SK-N-SH (cell line): ENCODE data around the gene DYRK1A. TPM values are rescaled to one million over a fixed set of nuclear protein-coding genes. Genes with fewer than 3 reads are reported as not detected.
A peak's percentile ranks its signal among the peaks of the same experiment; 100 is the strongest.

Experiments used
- CTCF ChIA-PET: fragments of 300-600, 350-600 bp; formaldehyde crosslinking; extraction: SDS; loops from one replicate; lab custom pipeline; 2021; lab: Yijun Ruan, JAX
- POLR2A ChIA-PET: fragments of 350-600 bp; sonication (Branson Sonifier 250); formaldehyde crosslinking; extraction: SDS; loops from one replicate; lab custom pipeline; 2020; ENCODE audit warnings: antibody characterized with exemption, inconsistent platforms; lab: Yijun Ruan, JAX
- DNase-seq: peaks from one replicate; pipeline ENCODE4 v3.0.0; 2012
- H2AFZ ChIP-seq: fragments of 200-600 bp; sonication (generic); 2 replicates; pipeline ENCODE4 v1.8.1; 2016; ENCODE audit warnings: antibody characterized with exemption, mild to moderate bottlenecking, low read depth
- H3F3A ChIP-seq: fragments of 200-600 bp; sonication (generic); replicated peaks from 2 replicates; pipeline ENCODE3; 2016; ENCODE audit warnings: antibody characterized with exemption, mild to moderate bottlenecking; ENCODE audit not compliant: insufficient read depth
- H3K27ac ChIP-seq, 2 experiments: fragments of 200-500 bp in 1 of 2; fragments of 200-600 bp in 1 of 2; sonication (Bioruptor generic) in 1 of 2; sonication (generic), shearing (Covaris generic) in 1 of 2; 2 replicates each; pipeline versions ENCODE4 v1.5.1 to v1.6.1; 2014 to 2016; ENCODE audit warnings: low read depth in 2 of 2, inconsistent platforms in 1 of 2, low read length in 1 of 2, mild to moderate bottlenecking in 1 of 2, mixed read lengths in 1 of 2
- H3K27me3 ChIP-seq: fragments of 200-600 bp; sonication (generic), shearing (Covaris generic); 2 replicates; pipeline ENCODE4 v1.6.1; 2016; ENCODE audit warnings: mixed run types; ENCODE audit not compliant: insufficient read depth
- H3K36me3 ChIP-seq, 2 experiments: fragments of 200-500 bp in 1 of 2; fragments of 200-600 bp in 1 of 2; sonication (Bioruptor generic) in 1 of 2; sonication (generic) in 1 of 2; replicated peaks in 1 of 2; 2 replicates each; pipeline versions ENCODE3 to v1.5.1; 2014 to 2016; ENCODE audit warnings: low read length in 1 of 2, mild to moderate bottlenecking in 1 of 2; ENCODE audit not compliant: insufficient read depth in 2 of 2, control insufficient read depth in 1 of 2
- H3K4me1 ChIP-seq, 2 experiments: fragments of 200-500 bp in 1 of 2; fragments of 200-600 bp in 1 of 2; sonication (Bioruptor generic) in 1 of 2; sonication (generic), shearing (Covaris generic) in 1 of 2; 2 replicates each; pipeline versions ENCODE4 v1.5.1 to v1.6.1; 2014 to 2016; ENCODE audit warnings: low read depth in 1 of 2, low read length in 1 of 2, mixed run types in 1 of 2; ENCODE audit not compliant: insufficient read depth in 2 of 2, control insufficient read depth in 1 of 2
- H3K4me2 ChIP-seq: fragments of 200-600 bp; sonication (generic), shearing (Covaris generic); 2 replicates; pipeline ENCODE4 v1.6.1; 2017; ENCODE audit warnings: mixed run types
- H3K4me3 ChIP-seq, 2 experiments: fragments of 200-500 bp in 1 of 2; fragments of 200-600 bp in 1 of 2; sonication (Bioruptor generic) in 1 of 2; sonication (generic), shearing (Covaris generic) in 1 of 2; 2 replicates each; pipeline versions ENCODE4 v1.5.1 to v1.8.1; 2014 to 2016; ENCODE audit warnings: low read depth in 2 of 2, inconsistent platforms in 1 of 2, low read length in 1 of 2, mild to moderate bottlenecking in 1 of 2, mixed read lengths in 1 of 2, moderate library complexity in 1 of 2
- H3K79me2 ChIP-seq: fragments of 200-600 bp; sonication (generic); 2 replicates; pipeline ENCODE4 v1.8.1; 2017; ENCODE audit warnings: mild to moderate bottlenecking; ENCODE audit not compliant: insufficient read depth
- H3K9ac ChIP-seq: fragments of 200-600 bp; sonication (generic); 2 replicates; pipeline ENCODE4 v1.6.1; 2017; ENCODE audit warnings: mixed run types
- H3K9me2 ChIP-seq: fragments of 200-600 bp; sonication (generic); 2 replicates; pipeline ENCODE4 v1.6.1; 2017; ENCODE audit warnings: mixed run types
- H3K9me3 ChIP-seq: fragments of 200-600 bp; sonication (generic); 2 replicates; pipeline ENCODE4 v1.6.1; 2017; ENCODE audit warnings: mixed run types, mild to moderate bottlenecking, moderate library complexity
- H4K20me1 ChIP-seq: fragments of 200-600 bp; sonication (generic); 2 replicates; pipeline ENCODE4 v1.6.1; 2017; ENCODE audit warnings: mild to moderate bottlenecking, mixed run types; ENCODE audit not compliant: insufficient read depth
- CTCF ChIP-seq: fragments of 200-600 bp; sonication (generic); IDR thresholded peaks from 2 replicates; pipeline ENCODE4 v1.6.1; 2017; ENCODE audit warnings: antibody characterized with exemption, mild to moderate bottlenecking, moderate library complexity
- ELF1 ChIP-seq: IDR thresholded peaks from 2 replicates; pipeline ENCODE4 v1.4.0; 2012
- EZH2phosphoT487 ChIP-seq: fragments of 200-600 bp; sonication (generic); IDR thresholded peaks from 2 replicates; pipeline ENCODE4 v1.6.1; 2017; ENCODE audit warnings: low read depth, mixed run types, mild to moderate bottlenecking, antibody characterized with exemption, moderate library complexity, borderline replicate concordance
- FOSL2 ChIP-seq: IDR thresholded peaks from 2 replicates; pipeline ENCODE4 v1.4.0; 2012; ENCODE audit warnings: low read depth, mild to moderate bottlenecking, moderate library complexity, borderline replicate concordance
- FOXM1 ChIP-seq: IDR thresholded peaks from 2 replicates; pipeline ENCODE4 v1.4.0; 2012; ENCODE audit warnings: low read depth, mild to moderate bottlenecking
- GABPA ChIP-seq: IDR thresholded peaks from 2 replicates; pipeline ENCODE4 v1.4.0; 2012; ENCODE audit warnings: low read depth, mild to moderate bottlenecking
- IRF3 ChIP-seq: fragments of 150-350 bp; IDR thresholded peaks from 2 replicates; pipeline ENCODE4 v1.6.1; 2016; ENCODE audit warnings: mild to moderate bottlenecking, low read depth, low read length
- MAX ChIP-seq: IDR thresholded peaks from 2 replicates; pipeline ENCODE4 v1.4.0; 2012; ENCODE audit warnings: low read depth
- NRF1 ChIP-seq: IDR thresholded peaks from 2 replicates; pipeline ENCODE4 v1.6.1; 2012; ENCODE audit warnings: low read depth, mild to moderate bottlenecking, low read length
- POLR2AphosphoS5 ChIP-seq: IDR thresholded peaks from 2 replicates; pipeline ENCODE4 v1.6.1; 2012; ENCODE audit warnings: low read depth, low read length
- RAD21 ChIP-seq: IDR thresholded peaks from 2 replicates; pipeline ENCODE4 v1.6.1; 2012; ENCODE audit warnings: mild to moderate bottlenecking, low read length
- RCOR1 ChIP-seq: fragments of 150-350 bp; IDR thresholded peaks from 2 replicates; pipeline ENCODE4 v1.6.1; 2017; ENCODE audit warnings: antibody characterized with exemption, low read length
- REST ChIP-seq: IDR thresholded peaks from 2 replicates; pipeline ENCODE4 v1.6.1; 2012; ENCODE audit warnings: mild to moderate bottlenecking, low read depth, low read length, moderate library complexity
- RFX5 ChIP-seq: IDR thresholded peaks from 2 replicates; pipeline ENCODE4 v1.6.1; 2012; ENCODE audit warnings: mild to moderate bottlenecking, improper control_type of control experiment, low read length
- SIN3A ChIP-seq: IDR thresholded peaks from 2 replicates; pipeline ENCODE4 v1.6.1; 2012; ENCODE audit warnings: low read depth, mild to moderate bottlenecking, low read length, moderate library complexity, borderline replicate concordance
- SMC3 ChIP-seq: IDR thresholded peaks from 2 replicates; pipeline ENCODE4 v1.6.1; 2012; ENCODE audit warnings: low read depth, low read length, improper control_type of control experiment
- TAF1 ChIP-seq: IDR thresholded peaks from 2 replicates; pipeline ENCODE4 v1.6.1; 2012; ENCODE audit warnings: low read depth, mild to moderate bottlenecking, low read length, moderate library complexity, borderline replicate concordance
- USF1 ChIP-seq: IDR thresholded peaks from 2 replicates; pipeline ENCODE4 v1.4.0; 2012; ENCODE audit warnings: low read depth, borderline replicate concordance
- YY1 ChIP-seq: IDR thresholded peaks from 2 replicates; pipeline ENCODE4 v1.4.0; 2012; ENCODE audit warnings: low read depth, mild to moderate bottlenecking
- WGBS: methylation state at CpG from one replicate; pipeline ENCODE4 v1.1.6; 2017; ENCODE audit warnings: low lambda C conversion rate; 5-methylcytosine and 5-hydroxymethylcytosine counted together
- polyA plus RNA-seq, 3 experiments: library from polyadenylated mRNA; depleted of rRNA; stranded (reverse); fragments of >200 nt; gene quantifications; 2 replicates each; pipeline ENCODE4 v1.2.3, GENCODE V29; 2012

The DYRK1A gene
- polyA plus RNA-seq, 1 of the 3 experiments (the other 2 are of a cell fraction), result 19.3 TPM

- H3K9ac ChIP-seq, result no peak overlapping the region
- H3K36me3 ChIP-seq, result no peaks in the 10 kb centered on the region
- ChIA-PET POLR2A (no interaction called here), CTCF (no interaction called here)
- H3K79me2 ChIP-seq, result no peaks in the 10 kb centered on the region
- H4K20me1 ChIP-seq, result no peaks in the 10 kb centered on the region
- no peaks in the 10 kb centered on the region for H3K27me3 ChIP-seq
- H3K4me2 ChIP-seq, result no peak overlapping the region
- no peak overlapping the region for H3K4me3 ChIP-seq
- 54% methylated on average over 14 of the region's 20 CpGs for WGBS
- TF ChIP-seq MAX, result no peak
- TF ChIP-seq EZH2phosphoT487, result no peak
- no peak for TF ChIP-seq POLR2AphosphoS5
- peak; percentile 33; the same call in 1 of the 2 replicates for TF ChIP-seq FOSL2
- no peak for TF ChIP-seq USF1
- no peak for TF ChIP-seq RAD21
- no peak for TF ChIP-seq CTCF
- TF ChIP-seq NRF1, result no peak
- H3K4me1 ChIP-seq, result peaks cover 0 to 11% of the 10 kb centered on the region in 2 experiments; a peak in 1 of 4 replicates
- no peaks in the 10 kb centered on the region for H3F3A ChIP-seq
- H3K9me2 ChIP-seq, result no peaks in the 10 kb centered on the region
- H3K27ac ChIP-seq, result no peak overlapping the region
- no peaks in the 10 kb centered on the region for H3K9me3 ChIP-seq
- no peak for DNase-seq
- H2AFZ ChIP-seq, result no peak overlapping the region
Observed at GRCh38 chr21:37532868-37533780, 166.6 kb downstream of the DYRK1A start.

GRCh38 chr21:37534431-37534830, 167.9 kb downstream of the DYRK1A start:
- H3K4me2 ChIP-seq, result no peak overlapping the region
- peaks cover 0 to 11% of the 10 kb centered on the region in 2 experiments; a peak in 1 of 4 replicates for H3K4me1 ChIP-seq
- H3K36me3 ChIP-seq, result no peaks in the 10 kb centered on the region
- H3K9me3 ChIP-seq, result no peaks in the 10 kb centered on the region
- no peaks in the 10 kb centered on the region for H3K9me2 ChIP-seq
- CTCF ChIA-PET, result no interaction called here
- no peak for DNase-seq
- no peak overlapping the region for H3K27ac ChIP-seq
- H2AFZ ChIP-seq, result no peak overlapping the region
- no peaks in the 10 kb centered on the region for H3K27me3 ChIP-seq
- no peaks in the 10 kb centered on the region for H3K79me2 ChIP-seq
- no peaks in the 10 kb centered on the region for H3F3A ChIP-seq
- no peak overlapping the region for H3K9ac ChIP-seq
- POLR2A ChIA-PET, result no interaction called here
- no peaks in the 10 kb centered on the region for H4K20me1 ChIP-seq
- 67% methylated on average over 3 of the region's 3 CpGs for WGBS
- H3K4me3 ChIP-seq, result no peak overlapping the region
- no peak for TF ChIP-seq RFX5
- TF ChIP-seq RCOR1, result no peak
- TF ChIP-seq IRF3, result no peak
- no peak for TF ChIP-seq YY1
- TF ChIP-seq SIN3A, result no peak
- no peak for TF ChIP-seq TAF1
- TF ChIP-seq SMC3, result no peak
- TF ChIP-seq POLR2AphosphoS5, result no peak
- no peak for TF ChIP-seq MAX
- no peak for TF ChIP-seq FOXM1
- TF ChIP-seq ELF1, result no peak
- TF ChIP-seq GABPA, result no peak
- no peak for TF ChIP-seq REST
